SW 1271 (cell line): ENCODE measurements around the gene ATP11A.

ENCODE experiments used
- DNase-seq, 2 experiments: peaks; one replicate each; lab custom pipeline; 2025; lab: John Stamatoyannopoulos, UW

The ATP11A gene

GRCh38 chr13:112907871-112908331, 218.1 kb downstream of the ATP11A start:
- DNase-seq, result no peak

DNA sequence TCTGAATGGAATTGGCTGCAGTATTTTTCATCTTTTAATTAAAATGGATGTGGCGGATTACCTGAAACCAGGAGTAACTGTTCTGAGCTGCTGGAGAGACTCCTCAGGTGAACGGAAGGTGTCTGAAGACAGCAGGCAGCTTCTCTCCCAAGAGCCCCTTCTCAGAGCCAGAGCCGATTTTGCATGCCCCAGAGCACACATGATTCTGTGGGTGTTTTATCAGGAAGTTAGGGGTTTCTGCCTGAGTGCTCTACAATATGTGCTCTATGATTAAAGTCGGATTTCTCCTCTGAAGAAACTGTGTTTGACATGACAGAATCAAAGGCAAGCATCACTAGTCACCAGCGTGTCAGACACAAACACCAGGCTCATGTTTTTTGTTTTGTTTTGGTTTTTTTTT, 218.5 kb downstream of the ATP11A start:
- no peak for DNase-seq

- no peak for DNase-seq
These were observed 220.2 kb downstream of the ATP11A start for GRCh38 chr13:112910016-112910415.

GRCh38 chr13:112910616-112911280, 220.9 kb downstream of the ATP11A start:
- DNase-seq, result no peak

DNA sequence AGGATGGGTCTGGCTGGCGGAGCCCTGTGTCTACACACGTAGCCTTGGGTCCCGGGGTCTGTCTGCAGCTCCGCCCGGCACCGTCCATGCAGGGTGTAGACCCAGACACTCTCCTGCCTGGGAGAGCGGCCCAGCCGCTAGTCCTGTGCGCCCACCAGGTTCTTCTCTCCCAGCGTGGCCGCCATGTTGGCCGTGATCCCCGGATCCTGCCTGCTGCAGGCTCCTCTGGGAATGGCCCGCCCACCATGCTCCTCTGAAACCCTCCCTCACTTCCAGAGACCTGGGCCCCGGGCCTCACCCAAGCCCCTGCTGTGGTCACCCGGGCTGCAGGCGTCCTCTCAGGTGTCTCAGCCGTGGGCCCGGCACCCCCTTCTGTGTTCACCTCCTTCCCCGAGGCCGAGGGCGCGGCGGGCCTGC, 221.5 kb downstream of the ATP11A start:
- DNase-seq, result no peak

- no peak for DNase-seq
These were observed 222.0 kb downstream of the ATP11A start for GRCh38 chr13:112911883-112912282.

- DNase-seq, result no peak
These were observed 223.0 kb downstream of the ATP11A start for GRCh38 chr13:112912726-112913440.

GRCh38 chr13:112916296-112916695, 226.5 kb downstream of the ATP11A start:
- DNase-seq, result no peak

- no peak for DNase-seq
These were observed 227.3 kb downstream of the ATP11A start for GRCh38 chr13:112917056-112917664.

DNA sequence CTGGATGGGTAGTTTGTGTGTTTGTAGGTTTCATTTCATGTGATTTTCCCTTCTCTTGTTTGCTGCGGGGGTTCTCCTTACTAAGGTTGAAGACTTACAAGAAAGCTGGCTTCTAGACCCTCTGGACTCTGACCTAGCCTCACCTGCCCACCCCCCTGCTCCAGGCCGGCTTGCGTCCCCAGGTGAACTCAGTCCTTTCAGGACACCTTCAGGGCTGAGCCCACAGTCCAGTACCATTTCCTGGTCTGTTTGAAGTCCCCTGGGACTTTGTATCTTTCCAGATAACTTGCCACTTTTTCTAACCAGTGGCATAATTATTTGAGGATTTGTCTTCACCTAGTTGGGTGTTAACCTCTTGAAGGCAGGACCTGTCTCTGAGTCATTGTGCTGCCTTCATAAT, 227.9 kb downstream of the ATP11A start:
- no peak for DNase-seq

GRCh38 chr13:112918266-112918665, 228.4 kb downstream of the ATP11A start:
- no peak for DNase-seq

DNA sequence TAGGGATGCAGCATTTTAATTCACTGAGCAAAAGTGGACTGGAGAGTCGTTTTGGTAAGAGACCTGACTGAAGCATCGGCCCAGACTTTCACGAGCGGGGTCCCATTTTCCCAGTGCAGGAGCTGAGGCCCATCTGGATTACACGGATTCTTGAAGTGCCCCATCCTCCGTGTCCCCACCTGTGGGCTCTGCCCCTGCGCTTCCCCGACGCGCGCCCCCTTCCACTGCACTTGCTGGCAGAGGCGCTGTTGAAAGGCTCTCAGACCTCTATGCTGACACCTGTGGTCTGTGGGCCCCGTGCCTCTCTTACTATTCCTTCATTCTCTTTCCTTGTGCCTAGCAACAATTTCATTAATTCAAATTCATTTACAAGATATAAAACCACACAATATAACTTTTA, 228.9 kb downstream of the ATP11A start:
- DNase-seq, result no peak

GRCh38 chr13:112923962-112924361, 234.1 kb downstream of the ATP11A start:
- DNase-seq, result no peak

DNA sequence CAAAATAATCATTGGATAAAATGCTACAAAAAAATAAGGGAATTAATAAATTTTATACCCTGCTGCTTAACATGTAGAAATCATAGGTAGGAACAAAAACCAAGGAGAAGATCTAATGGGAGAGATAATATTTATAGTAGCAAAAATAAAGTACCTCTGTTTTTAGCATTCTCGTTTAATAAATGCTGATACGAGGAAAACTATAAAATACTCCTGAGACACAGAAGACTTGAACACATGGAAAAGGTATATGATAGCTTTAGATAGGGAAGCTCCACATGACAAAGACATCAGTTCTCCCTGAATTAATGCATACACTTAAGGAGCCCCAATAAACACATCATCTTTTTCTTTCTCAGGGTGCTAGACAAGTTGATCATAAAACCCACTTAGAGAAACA, 234.5 kb downstream of the ATP11A start:
- DNase-seq, result no peak

GRCh38 chr13:112926003-112926402, 236.2 kb downstream of the ATP11A start:
- DNase-seq, result no peak

GRCh38 chr13:112926993-112927392, 237.2 kb downstream of the ATP11A start:
- DNase-seq, result no peak

DNA sequence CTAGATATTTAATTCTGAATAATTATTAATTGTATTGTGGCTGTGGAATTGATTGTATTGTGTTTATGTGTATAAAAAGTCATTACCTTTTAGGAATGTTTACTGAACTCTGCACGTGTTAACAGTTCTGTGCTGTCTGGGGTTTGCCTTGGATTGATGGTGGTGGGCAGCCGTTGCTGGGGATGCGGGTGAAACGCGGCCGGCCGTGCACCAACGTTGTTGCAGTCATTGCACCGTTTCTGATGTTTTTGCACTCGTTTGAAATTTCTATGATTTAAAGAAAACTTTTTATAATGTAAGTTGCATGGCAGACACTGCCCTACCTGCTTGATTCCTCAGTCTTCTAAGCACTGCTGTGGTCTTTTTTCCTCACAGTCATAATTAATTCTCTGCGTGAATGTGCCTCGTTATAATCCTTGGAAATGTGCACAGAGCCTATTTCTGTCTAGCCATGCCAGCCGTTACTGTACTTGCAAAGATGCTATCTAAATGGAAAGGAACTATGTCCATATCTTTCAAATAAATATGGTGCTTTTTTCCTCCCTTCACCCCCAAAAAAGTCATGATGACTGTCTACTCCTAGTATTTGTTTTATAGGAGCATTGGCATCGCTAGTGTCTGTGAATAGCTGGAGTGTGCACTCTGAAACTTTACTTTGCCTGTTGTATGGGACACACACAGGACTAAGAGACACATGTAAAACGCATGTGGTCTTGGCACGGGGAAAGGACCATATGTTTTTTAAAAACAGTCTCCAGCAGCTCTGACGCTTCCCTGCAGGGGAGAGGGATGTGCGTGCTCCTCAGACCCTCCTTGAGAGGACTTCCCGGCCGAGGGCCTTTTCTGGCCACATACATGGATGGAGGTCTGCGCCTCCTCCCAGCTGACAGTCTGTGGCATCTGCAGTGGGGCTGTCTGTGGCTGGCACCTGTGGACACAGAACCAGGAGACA, 238.5 kb downstream of the ATP11A start:
- no peak for DNase-seq

DNA sequence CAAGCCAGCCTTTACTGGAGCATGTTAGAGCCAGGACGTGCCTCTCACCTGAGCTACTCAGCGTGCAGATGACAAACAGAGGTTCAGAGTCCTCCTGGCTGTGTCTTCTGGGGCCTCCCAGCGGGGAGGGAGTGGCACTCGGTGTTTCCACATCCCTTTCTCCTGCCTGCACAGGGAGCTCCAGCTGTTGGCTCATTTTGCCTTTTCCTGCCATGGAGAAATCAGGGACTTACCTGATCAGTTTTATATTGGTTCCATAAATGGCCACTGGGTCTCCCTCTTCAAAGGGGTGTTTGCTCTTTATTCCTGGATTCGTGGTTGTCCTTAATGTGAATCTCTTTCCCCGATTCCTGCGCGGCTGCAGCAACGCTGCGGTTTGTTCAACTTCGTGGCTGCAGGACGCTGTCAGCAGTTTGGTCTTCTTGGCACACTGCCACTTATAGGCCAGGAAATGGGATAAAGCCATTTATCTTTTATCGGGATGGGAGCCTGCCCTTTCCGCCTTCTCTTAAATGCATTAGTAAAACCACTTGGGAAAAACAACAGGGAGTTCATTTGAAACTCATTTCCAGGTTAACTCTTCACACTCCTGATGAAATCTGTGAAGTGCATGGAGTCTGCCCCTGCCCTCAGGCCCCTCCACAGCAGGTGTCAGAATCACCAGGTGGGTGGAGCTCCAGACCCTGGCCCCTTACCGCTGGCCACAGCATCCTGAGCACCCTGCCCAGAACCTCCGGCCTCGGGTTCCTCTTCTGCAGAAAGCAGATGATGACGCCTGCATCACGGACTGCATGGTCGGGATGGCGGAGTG, 239.3 kb downstream of the ATP11A start:
- no peak for DNase-seq

- DNase-seq, result no peak
These were observed 239.9 kb downstream of the ATP11A start for GRCh38 chr13:112929783-112930055.

- DNase-seq, result no peak
These were observed 240.4 kb downstream of the ATP11A start for GRCh38 chr13:112930192-112930591.
